ENCODE results near the gene PTPRT. TPM values are rescaled to one million over a fixed set of nuclear protein-coding genes. Genes with fewer than 3 reads are reported as not detected.

PTPRT gene
- total RNA-seq, 1 donor from 2014 or later, result 0.03 TPM

- no peak for DNase-seq (ENCODE audit: low spot score)
- intact Hi-C loops (cut with DNase I), result no loop called here
These were observed 149.3 kb downstream of the PTPRT start for GRCh38 chr20:43040427-43040826.

- no peak for DNase-seq (ENCODE audit: low spot score)
- intact Hi-C loops (cut with DNase I), result no loop called here
These were observed 151.9 kb downstream of the PTPRT start for GRCh38 chr20:43037605-43038309.

- no peak for DNase-seq (ENCODE audit: low spot score)
- intact Hi-C loops (cut with DNase I), result no loop called here
These were observed 154.6 kb downstream of the PTPRT start for GRCh38 chr20:43034981-43035724.

GRCh38 chr20:43032459-43032858 is 157.2 kb downstream of the PTPRT start:
- intact Hi-C loops (cut with DNase I), result no loop called here
- no peak for DNase-seq (ENCODE audit: low spot score)

GRCh38 chr20:43029176-43029575 is 160.5 kb downstream of the PTPRT start:
- intact Hi-C loops (cut with DNase I), result no loop called here
- no peak for DNase-seq (ENCODE audit: low spot score)

GRCh38 chr20:43028470-43028869 is 161.2 kb downstream of the PTPRT start:
- DNase-seq (ENCODE audit: low spot score), result no peak
- intact Hi-C loops (cut with DNase I), result no loop called here

- no peak for DNase-seq (ENCODE audit: low spot score)
- intact Hi-C loops (cut with DNase I), result no loop called here
These were observed 165.9 kb downstream of the PTPRT start for GRCh38 chr20:43023836-43024235.

GRCh38 chr20:43022568-43022967 is 167.1 kb downstream of the PTPRT start:
- intact Hi-C loops (cut with DNase I), result no loop called here
- no peak for DNase-seq (ENCODE audit: low spot score)

- intact Hi-C loops (cut with DNase I), result no loop called here
These were observed 167.6 kb downstream of the PTPRT start for GRCh38 chr20:43022081-43022480.

GRCh38 chr20:43017241-43018030 is 172.3 kb downstream of the PTPRT start:
- no peak for DNase-seq (ENCODE audit: low spot score)
- intact Hi-C loops (cut with DNase I), result no loop called here

More at GRCh38 chr20:43022081-43022480, 167.6 kb downstream of the PTPRT start:
- DNase-seq (ENCODE audit: low spot score), result no peak

- intact Hi-C loops (cut with DNase I), result no loop called here
- no peak for DNase-seq (ENCODE audit: low spot score)
These were observed 173.4 kb downstream of the PTPRT start for GRCh38 chr20:43016257-43016656.

GRCh38 chr20:43015566-43015965 is 174.1 kb downstream of the PTPRT start:
- intact Hi-C loops (cut with DNase I), result no loop called here
- DNase-seq (ENCODE audit: low spot score), result no peak

- DNase-seq (ENCODE audit: low spot score), result no peak
- intact Hi-C loops (cut with DNase I), result no loop called here
These were observed 175.5 kb downstream of the PTPRT start for GRCh38 chr20:43014206-43014605.

- no peak for DNase-seq (ENCODE audit: low spot score)
- intact Hi-C loops (cut with DNase I), result no loop called here
These were observed 178.2 kb downstream of the PTPRT start for GRCh38 chr20:43011491-43011890.

GRCh38 chr20:43009532-43009931 is 180.2 kb downstream of the PTPRT start:
- intact Hi-C loops (cut with DNase I), result no loop called here
- no peak for DNase-seq (ENCODE audit: low spot score)

- DNase-seq (ENCODE audit: low spot score), result no peak
- intact Hi-C loops (cut with DNase I), result no loop called here
These were observed 182.2 kb downstream of the PTPRT start for GRCh38 chr20:43007525-43007924.

GRCh38 chr20:43006651-43007375 is 182.9 kb downstream of the PTPRT start:
- no peak for DNase-seq (ENCODE audit: low spot score)
- intact Hi-C loops (cut with DNase I), result no loop called here

GRCh38 chr20:43003318-43003944 is 186.3 kb downstream of the PTPRT start:
- DNase-seq (ENCODE audit: low spot score), result no peak
- intact Hi-C loops (cut with DNase I), result no loop called here

- intact Hi-C loops (cut with DNase I), result no loop called here
- DNase-seq (ENCODE audit: low spot score), result no peak
These were observed 193.6 kb downstream of the PTPRT start for GRCh38 chr20:42996141-42996540.
